Peyer's patch (tissue), 4 donors: ENCODE measurements around the gene SPDYE18. TPM values are rescaled to one million over a fixed set of nuclear protein-coding genes. Genes with fewer than 3 reads are reported as not detected.
"Not testable (repeated sequence)": the region's sequence is repeated elsewhere in the genome, so short reads cannot be mapped to it uniquely, and the experiment has no call there.

Source experiments
- DNase-seq, 3 donors: peaks; one replicate each; pipeline ENCODE4 v3.0.0-alpha.2; 2017 to 2019
- H3K27ac ChIP-seq, 4 donors: fragments of 200-600 bp; sonication (generic); one replicate each; pipeline ENCODE4 v1.5.1; 2016 to 2019
- H3K27me3 ChIP-seq, 2 donors: fragments of 200-600 bp; sonication (generic); one replicate each; pipeline ENCODE4 v1.5.1; 2019
- H3K36me3 ChIP-seq, 3 donors: fragments of 200-600 bp; sonication (generic); one replicate each; pipeline ENCODE4 v1.5.1; 2016 to 2019
- H3K4me1 ChIP-seq, 4 donors: fragments of 200-600 bp; sonication (generic); one replicate each; pipeline ENCODE4 v1.5.1; 2016 to 2019
- H3K4me3 ChIP-seq, 4 donors: fragments of 200-600 bp; sonication (generic); 1 replicate in 3 of 4; 2 replicates in 1 of 4; pipeline ENCODE4 v1.5.1; 2016 to 2019; ENCODE audit warnings: mild to moderate bottlenecking in 1 of 4
- H3K9me3 ChIP-seq, 4 donors: fragments of 200-600 bp; sonication (generic); one replicate each; pipeline ENCODE4 v1.5.1; 2016 to 2019; ENCODE audit warnings: mild to moderate bottlenecking in 1 of 4
- total RNA-seq, 4 donors: library from RNA; depleted of rRNA; stranded (reverse); fragments of >200 nt; gene quantifications; one replicate each; pipeline ENCODE4 v1.1.0, GENCODE V29; 2016

Gene SPDYE18
- total RNA-seq: 10 to 100 TPM in 1 of 4 donors, not detected in 3; 16.5 TPM

DNA sequence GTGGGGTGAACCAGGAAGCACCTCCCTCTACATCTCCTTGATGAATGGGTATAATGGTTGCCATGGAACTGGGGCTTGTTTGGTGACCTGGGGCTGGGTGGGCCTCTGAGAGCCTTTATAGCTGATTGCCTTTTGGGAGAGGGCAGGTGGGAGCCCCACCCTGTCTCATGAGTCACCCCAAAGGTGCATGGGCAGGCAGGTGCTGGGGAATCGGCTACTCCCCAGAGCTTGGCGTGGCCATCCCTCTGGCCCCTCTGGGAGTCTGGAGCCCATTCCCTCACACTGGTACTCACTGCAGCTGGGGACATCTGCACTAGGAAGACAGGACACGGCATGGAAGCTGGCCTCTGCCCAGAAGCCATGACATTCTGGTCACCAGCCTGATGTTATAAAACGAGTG lies at the start of gene SPDYE18:
SPDYE18 (minus strand) TSS at position 2 of the 400 bp plus-strand sequence. CDS start 2,046 bp downstream, outside the sequence.
- not testable (repeated sequence) for DNase-seq, H3K4me1 ChIP-seq

GRCh38 chr7:77108362-77108761 lies 46.0 kb upstream of the SPDYE18 start:
- H3K36me3 ChIP-seq, DNase-seq, H3K27me3 ChIP-seq, H3K27ac ChIP-seq, H3K4me3 ChIP-seq, H3K9me3 ChIP-seq, H3K4me1 ChIP-seq: not testable (repeated sequence)

More for the DNA sequence above, at the start of gene SPDYE18:
- H3K27ac ChIP-seq, H3K9me3 ChIP-seq, H3K36me3 ChIP-seq, H3K4me3 ChIP-seq, H3K27me3 ChIP-seq: not testable (repeated sequence)

GRCh38 chr7:77107659-77108058 lies 45.3 kb upstream of the SPDYE18 start:
- not testable (repeated sequence) for H3K36me3 ChIP-seq, H3K27ac ChIP-seq, H3K4me1 ChIP-seq, H3K9me3 ChIP-seq, DNase-seq, H3K27me3 ChIP-seq, H3K4me3 ChIP-seq

DNA sequence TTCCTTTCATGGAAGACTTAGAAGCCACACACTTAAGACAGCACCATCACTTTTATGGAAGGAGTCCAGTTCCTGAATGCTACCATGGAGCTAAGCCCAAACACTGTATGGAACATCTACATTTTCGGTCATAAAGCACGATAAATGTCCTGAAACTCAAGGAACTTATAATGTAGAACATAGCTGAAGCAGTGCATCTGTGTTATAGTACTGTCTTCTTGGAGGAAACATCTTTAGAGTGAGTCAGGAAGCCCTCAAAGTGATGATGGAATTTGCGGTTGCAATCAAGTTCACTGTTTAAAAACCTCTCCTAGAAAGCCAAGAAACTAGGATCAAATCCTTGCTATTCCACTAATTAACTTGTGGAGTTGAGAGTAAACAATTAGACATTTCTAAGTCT lies 43.5 kb upstream of the SPDYE18 start:
- H3K4me3 ChIP-seq, H3K36me3 ChIP-seq, H3K4me1 ChIP-seq, H3K9me3 ChIP-seq, H3K27ac ChIP-seq, DNase-seq, H3K27me3 ChIP-seq: not testable (repeated sequence)

GRCh38 chr7:77102671-77103070 lies 40.3 kb upstream of the SPDYE18 start:
- not testable (repeated sequence) for H3K4me1 ChIP-seq, H3K27ac ChIP-seq, H3K27me3 ChIP-seq, H3K36me3 ChIP-seq, DNase-seq, H3K9me3 ChIP-seq, H3K4me3 ChIP-seq

DNA sequence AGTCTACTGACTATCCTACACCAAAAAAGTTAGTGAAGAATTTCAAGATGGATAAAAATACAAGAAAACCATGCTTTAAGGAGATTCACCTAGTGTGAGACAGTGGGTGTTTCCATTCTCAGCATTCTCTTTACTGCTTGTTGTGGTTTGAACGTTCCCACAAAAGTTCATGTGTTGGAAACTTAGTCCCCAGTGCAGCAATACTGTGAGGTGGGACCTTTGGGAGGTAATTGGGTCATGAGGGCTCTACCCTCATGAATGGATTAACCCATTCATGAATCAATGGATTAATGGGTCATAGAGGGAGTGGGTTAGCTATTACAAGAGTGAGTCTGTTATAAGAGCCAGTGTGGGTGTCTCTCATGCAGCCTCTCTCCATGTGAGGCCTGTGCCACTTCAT lies 38.8 kb upstream of the SPDYE18 start:
- H3K27me3 ChIP-seq, H3K27ac ChIP-seq, H3K4me1 ChIP-seq, H3K9me3 ChIP-seq, H3K4me3 ChIP-seq, H3K36me3 ChIP-seq, DNase-seq: not testable (repeated sequence)

GRCh38 chr7:77100501-77100900 lies 38.1 kb upstream of the SPDYE18 start:
- not testable (repeated sequence) for H3K9me3 ChIP-seq, H3K36me3 ChIP-seq, H3K4me1 ChIP-seq, H3K27me3 ChIP-seq, H3K4me3 ChIP-seq, DNase-seq, H3K27ac ChIP-seq

- not testable (repeated sequence) for H3K27me3 ChIP-seq, H3K9me3 ChIP-seq, H3K4me1 ChIP-seq, H3K4me3 ChIP-seq, H3K27ac ChIP-seq, H3K36me3 ChIP-seq, DNase-seq
Measured at GRCh38 chr7:77092301-77092700, 29.9 kb upstream of the SPDYE18 start.

DNA sequence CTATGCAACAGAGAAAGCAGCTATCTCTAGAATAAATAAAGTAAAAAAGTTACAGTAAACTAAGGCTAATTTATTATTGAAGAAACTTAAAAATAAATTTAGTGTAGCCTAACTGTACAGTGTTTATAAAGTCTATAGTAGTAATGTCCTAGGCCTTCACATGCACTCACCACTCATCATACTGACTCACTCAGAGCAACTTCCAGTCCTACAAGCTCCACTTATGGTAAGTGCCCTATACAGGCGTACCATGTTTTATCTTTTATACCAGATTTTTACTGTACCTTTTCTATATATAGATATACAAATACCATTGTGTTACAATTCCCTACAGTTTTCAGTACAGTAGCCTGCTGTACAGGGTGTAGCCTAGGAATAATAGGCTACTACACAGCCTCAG lies 19.8 kb upstream of the SPDYE18 start:
- H3K27me3 ChIP-seq, H3K4me1 ChIP-seq, H3K9me3 ChIP-seq, DNase-seq, H3K27ac ChIP-seq, H3K36me3 ChIP-seq, H3K4me3 ChIP-seq: not testable (repeated sequence)

- not testable (repeated sequence) for DNase-seq, H3K36me3 ChIP-seq, H3K27ac ChIP-seq, H3K4me3 ChIP-seq, H3K27me3 ChIP-seq, H3K9me3 ChIP-seq, H3K4me1 ChIP-seq
Measured at GRCh38 chr7:77080236-77080635, 17.9 kb upstream of the SPDYE18 start.

DNA sequence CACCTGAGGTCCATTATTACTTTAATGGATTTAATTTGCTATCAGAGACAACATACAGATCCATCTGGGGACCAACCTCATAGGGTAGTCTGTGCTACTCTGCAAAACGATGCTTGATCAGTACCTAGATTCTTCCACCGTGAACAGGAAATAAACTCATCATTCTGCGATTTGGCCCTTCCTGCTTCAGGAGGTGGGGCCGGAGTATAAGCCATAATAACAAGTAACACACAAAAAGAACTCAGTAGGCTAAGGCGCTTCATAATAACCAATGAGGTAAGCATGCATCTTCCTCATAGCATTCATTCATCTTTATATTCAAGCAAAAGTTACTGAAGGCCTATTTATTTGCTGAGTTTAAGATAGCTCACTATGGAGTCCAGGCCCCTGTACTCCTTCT lies 17.3 kb upstream of the SPDYE18 start:
- not testable (repeated sequence) for H3K36me3 ChIP-seq, H3K4me3 ChIP-seq, H3K4me1 ChIP-seq, H3K27ac ChIP-seq, DNase-seq, H3K9me3 ChIP-seq, H3K27me3 ChIP-seq

- not testable (repeated sequence) for H3K27ac ChIP-seq, H3K4me1 ChIP-seq, H3K36me3 ChIP-seq, H3K4me3 ChIP-seq, H3K9me3 ChIP-seq, DNase-seq, H3K27me3 ChIP-seq
Measured at GRCh38 chr7:77079112-77079511, 16.8 kb upstream of the SPDYE18 start.

DNA sequence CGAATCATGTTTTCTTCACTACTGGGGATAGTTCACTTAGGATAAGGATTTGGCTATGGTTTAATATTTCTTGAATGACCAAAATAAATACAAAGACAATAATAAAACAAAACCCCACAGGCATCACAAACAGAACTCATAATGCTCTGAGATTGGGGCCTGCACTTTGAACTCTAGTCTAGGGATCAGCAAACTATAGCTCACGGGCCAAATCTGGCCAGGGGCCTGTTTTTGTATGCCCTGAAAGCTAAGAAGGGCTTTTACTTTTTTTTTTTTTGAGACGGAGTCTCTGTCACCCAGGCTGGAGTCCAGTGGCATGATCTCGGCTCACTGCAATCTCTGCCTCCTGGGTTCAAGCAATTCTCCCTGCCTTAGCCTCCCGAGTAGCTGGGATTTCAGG lies 14.7 kb upstream of the SPDYE18 start:
- H3K36me3 ChIP-seq, DNase-seq, H3K4me3 ChIP-seq, H3K9me3 ChIP-seq, H3K4me1 ChIP-seq, H3K27ac ChIP-seq, H3K27me3 ChIP-seq: not testable (repeated sequence)

GRCh38 chr7:77074786-77075396 lies 12.5 kb upstream of the SPDYE18 start:
- not testable (repeated sequence) for H3K9me3 ChIP-seq, DNase-seq, H3K27me3 ChIP-seq, H3K4me1 ChIP-seq, H3K4me3 ChIP-seq, H3K27ac ChIP-seq, H3K36me3 ChIP-seq

- H3K4me1 ChIP-seq, H3K27ac ChIP-seq, H3K36me3 ChIP-seq, H3K27me3 ChIP-seq, H3K4me3 ChIP-seq, DNase-seq, H3K9me3 ChIP-seq: not testable (repeated sequence)
Measured at GRCh38 chr7:77071108-77071507, 8.8 kb upstream of the SPDYE18 start.

GRCh38 chr7:77065869-77066268 lies 3.5 kb upstream of the SPDYE18 start:
- H3K27ac ChIP-seq, H3K4me1 ChIP-seq: not testable (repeated sequence)

More at GRCh38 chr7:77065869-77066268, 3.5 kb upstream of the SPDYE18 start:
- H3K9me3 ChIP-seq, H3K27me3 ChIP-seq, H3K36me3 ChIP-seq, DNase-seq, H3K4me3 ChIP-seq: not testable (repeated sequence)
